ENCODE results near the gene ZFYVE28. TPM values are rescaled to one million over a fixed set of nuclear protein-coding genes. Genes with fewer than 3 reads are reported as not detected.

ZFYVE28 gene
- total and polyA plus RNA-seq, 2 donors (not counting 1 experiment from before 2014, with no cell fraction given), result 5.8 to 12.1 TPM

DNA sequence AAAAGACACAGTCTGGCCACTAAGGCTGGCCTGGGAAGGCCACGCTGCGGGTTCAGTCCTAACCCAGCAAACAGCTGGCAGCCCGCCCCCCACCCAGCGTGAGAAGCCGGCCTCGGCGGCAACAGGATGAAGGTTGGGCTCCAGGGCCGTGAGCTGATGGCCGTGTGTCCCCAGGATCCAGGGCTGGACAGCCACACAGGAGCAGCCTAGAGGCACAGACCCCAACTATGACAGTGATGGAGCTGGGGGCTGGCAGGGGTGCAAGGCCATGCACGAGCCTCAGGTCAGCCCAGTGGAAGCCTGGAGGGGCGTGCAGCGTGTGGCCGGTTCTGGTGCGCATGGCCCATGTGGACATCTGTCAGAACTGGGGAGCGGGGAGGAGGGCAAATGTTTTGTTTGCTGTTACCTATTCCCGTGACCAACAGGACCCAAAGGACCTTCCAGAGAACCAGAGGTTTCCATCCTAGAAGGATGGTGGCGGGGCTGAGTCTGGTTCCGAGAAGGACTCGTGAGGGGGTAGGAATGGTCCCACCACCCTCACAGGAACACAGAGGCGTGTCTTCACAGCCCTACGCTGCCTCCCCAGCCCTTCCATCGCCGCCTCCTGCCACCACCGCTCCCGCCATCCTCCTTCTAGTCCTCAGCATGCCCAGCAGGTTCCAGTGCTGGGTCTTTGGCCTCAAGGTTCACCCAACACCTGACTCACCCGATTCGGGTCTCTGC is 46.5 kb downstream of the ZFYVE28 start:
- ATAC-seq (ENCODE audit: low read depth) (no peak), DNase-seq (no peak)
- no peak overlapping the region for H3K4me3 ChIP-seq (ENCODE audit: control extremely low read depth in 1 of 5, extremely low read depth in 1 of 5, insufficient read depth in 1 of 5, low read depth in 2 of 5, low read length in 4 of 5)
- H3K4me2 ChIP-seq (replicated peaks; ENCODE audit: low read depth, low read length, poor library complexity, severe bottlenecking), result no peak overlapping the region
- Mint-ChIP-seq H3K9me3 (ENCODE audit: insufficient read depth) (peaks cover 5% of the 10 kb centered on the region), H3K4me1 (no peaks in the 10 kb centered on the region), H3K27ac (no peak overlapping the region), H3K27me3 (peaks cover 6% of the 10 kb centered on the region), H3K4me3 (no peak overlapping the region)
- no peaks in the 10 kb centered on the region for H3K36me3 ChIP-seq (replicated peaks in 1 of 2; ENCODE audit: control extremely low read depth in 1 of 2, control insufficient read depth in 1 of 2, extremely low read depth in 1 of 2, insufficient read depth in 2 of 2, low read length in 1 of 2)
- H3K9me3 ChIP-seq (ENCODE audit: control extremely low read depth in 1 of 3, control insufficient read depth in 2 of 3, insufficient read depth in 1 of 3, low read length in 2 of 3), result peaks cover 0 to 26% (median 5%) of the 10 kb centered on the region in 3 donors
- WGBS (ENCODE audit: insufficient coverage), result 84% methylated on average over 24 of the region's 27 CpGs
- POLR2A ChIA-PET, result no interaction called here
- CTCF ChIA-PET, result no interaction called here
- H3K79me2 ChIP-seq (ENCODE audit: control insufficient read depth, insufficient read depth, low read length), result no peaks in the 10 kb centered on the region
- H3K4me1 ChIP-seq (ENCODE audit: control insufficient read depth in 2 of 2, insufficient read depth in 2 of 2, low read length in 2 of 2), result no peaks in the 10 kb centered on the region
- TF ChIP-seq, protein P1, sequence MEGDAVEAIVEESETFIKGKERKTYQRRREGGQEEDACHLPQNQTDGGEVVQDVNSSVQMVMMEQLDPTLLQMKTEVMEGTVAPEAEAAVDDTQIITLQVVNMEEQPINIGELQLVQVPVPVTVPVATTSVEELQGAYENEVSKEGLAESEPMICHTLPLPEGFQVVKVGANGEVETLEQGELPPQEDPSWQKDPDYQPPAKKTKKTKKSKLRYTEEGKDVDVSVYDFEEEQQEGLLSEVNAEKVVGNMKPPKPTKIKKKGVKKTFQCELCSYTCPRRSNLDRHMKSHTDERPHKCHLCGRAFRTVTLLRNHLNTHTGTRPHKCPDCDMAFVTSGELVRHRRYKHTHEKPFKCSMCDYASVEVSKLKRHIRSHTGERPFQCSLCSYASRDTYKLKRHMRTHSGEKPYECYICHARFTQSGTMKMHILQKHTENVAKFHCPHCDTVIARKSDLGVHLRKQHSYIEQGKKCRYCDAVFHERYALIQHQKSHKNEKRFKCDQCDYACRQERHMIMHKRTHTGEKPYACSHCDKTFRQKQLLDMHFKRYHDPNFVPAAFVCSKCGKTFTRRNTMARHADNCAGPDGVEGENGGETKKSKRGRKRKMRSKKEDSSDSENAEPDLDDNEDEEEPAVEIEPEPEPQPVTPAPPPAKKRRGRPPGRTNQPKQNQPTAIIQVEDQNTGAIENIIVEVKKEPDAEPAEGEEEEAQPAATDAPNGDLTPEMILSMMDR (IDR thresholded peaks at IDR 0.05), result no peak
- no peak for TF ChIP-seq EZH2 (IDR thresholded peaks at IDR 0.05; ENCODE audit: borderline replicate concordance, insufficient read depth, low read depth, low read length, poor library complexity, severe bottlenecking)
- intact Hi-C loops (cut with micrococcal nuclease), result no loop called here
- no peaks in the 10 kb centered on the region for H3K27me3 ChIP-seq (replicated peaks in 1 of 4; ENCODE audit: control extremely low read depth in 1 of 4, control insufficient read depth in 3 of 4, insufficient read depth in 4 of 4, low read length in 3 of 4)
- no peaks in the 10 kb centered on the region for H4K20me1 ChIP-seq (ENCODE audit: control insufficient read depth, insufficient read depth, low read length, poor library complexity, severe bottlenecking)
- H3K27ac ChIP-seq (ENCODE audit: low read length in 2 of 2), result no peak overlapping the region
- H3K9ac ChIP-seq (ENCODE audit: low read length), result no peak overlapping the region
- no peak overlapping the region for H2AFZ ChIP-seq (ENCODE audit: insufficient read depth, low read depth, low read length, poor library complexity, severe bottlenecking)

DNA sequence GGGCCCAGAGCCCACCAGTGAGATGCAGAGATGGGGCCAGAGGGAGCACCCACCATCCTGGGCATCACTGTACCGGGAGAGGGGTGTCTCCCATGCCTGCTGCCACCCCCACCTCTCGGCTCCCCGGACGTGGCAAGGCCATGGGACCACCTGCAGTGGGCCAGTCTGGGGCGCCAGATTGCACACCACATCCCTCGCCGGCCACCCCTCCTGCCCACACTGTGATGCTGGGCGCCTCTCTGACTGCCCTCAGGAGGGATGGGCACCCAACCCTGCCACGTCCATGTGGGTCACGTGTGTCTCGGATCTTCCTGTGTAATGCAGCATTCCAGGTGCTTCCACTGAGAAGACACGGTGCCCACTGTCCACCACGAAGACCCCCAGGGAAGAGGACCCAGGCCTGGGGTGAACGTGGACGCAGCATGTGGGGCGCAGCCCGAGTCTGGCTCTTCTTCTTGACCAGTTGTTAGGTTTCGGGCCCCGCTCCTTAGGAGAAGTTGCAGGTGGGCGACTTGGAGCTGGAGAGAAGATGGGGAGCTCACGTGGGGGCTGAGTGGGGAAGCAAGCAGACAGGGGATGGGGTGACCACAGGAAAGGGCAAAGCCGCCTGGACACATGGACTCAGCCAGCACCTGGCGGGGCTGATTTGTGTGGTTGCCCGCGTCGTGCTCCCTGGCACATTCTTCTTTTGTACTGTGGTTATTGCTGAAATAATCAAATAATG is 47.7 kb downstream of the ZFYVE28 start:
- POLR2A ChIA-PET, result no interaction called here
- 86% methylated on average over 18 of the region's 26 CpGs for WGBS (ENCODE audit: insufficient coverage)

More for the DNA sequence above, 47.7 kb downstream of the ZFYVE28 start:
- Histone ChIP-seq H3K9ac (ENCODE audit: low read length) (no peak overlapping the region), H3K79me2 (ENCODE audit: control insufficient read depth, insufficient read depth, low read length) (no peaks in the 10 kb centered on the region), H3K27ac (ENCODE audit: low read length in 2 of 2) (no peak overlapping the region), H3K4me1 (ENCODE audit: control insufficient read depth in 2 of 2, insufficient read depth in 2 of 2, low read length in 2 of 2) (no peaks in the 10 kb centered on the region), H2AFZ (ENCODE audit: insufficient read depth, low read depth, low read length, poor library complexity, severe bottlenecking) (no peak overlapping the region), H3K4me3 (ENCODE audit: control extremely low read depth in 1 of 5, extremely low read depth in 1 of 5, insufficient read depth in 1 of 5, low read depth in 2 of 5, low read length in 4 of 5) (no peak overlapping the region), H4K20me1 (ENCODE audit: control insufficient read depth, insufficient read depth, low read length, poor library complexity, severe bottlenecking) (no peaks in the 10 kb centered on the region), H3K27me3 (replicated peaks in 1 of 4; ENCODE audit: control extremely low read depth in 1 of 4, control insufficient read depth in 3 of 4, insufficient read depth in 4 of 4, low read length in 3 of 4) (no peaks in the 10 kb centered on the region), H3K36me3 (replicated peaks in 1 of 2; ENCODE audit: control extremely low read depth in 1 of 2, control insufficient read depth in 1 of 2, extremely low read depth in 1 of 2, insufficient read depth in 2 of 2, low read length in 1 of 2) (no peaks in the 10 kb centered on the region), H3K9me3 (ENCODE audit: control extremely low read depth in 1 of 3, control insufficient read depth in 2 of 3, insufficient read depth in 1 of 3, low read length in 2 of 3) (peaks cover 0 to 26% (median 5%) of the 10 kb centered on the region in 3 donors), H3K4me2 (replicated peaks; ENCODE audit: low read depth, low read length, poor library complexity, severe bottlenecking) (no peak overlapping the region)
- no peak overlapping the region for H3K27ac Mint-ChIP-seq
- intact Hi-C loops (cut with micrococcal nuclease), result no loop called here
- no peak for ATAC-seq (ENCODE audit: low read depth)
- H3K9me3 Mint-ChIP-seq (ENCODE audit: insufficient read depth), result peaks cover 5% of the 10 kb centered on the region
- peaks cover 6% of the 10 kb centered on the region for H3K27me3 Mint-ChIP-seq
- CTCF ChIA-PET, result no interaction called here
- H3K4me3 Mint-ChIP-seq, result no peak overlapping the region
- DNase-seq, result no peak
- TF ChIP-seq, protein P1 (IDR thresholded peaks at IDR 0.05), result no peak
- no peak for TF ChIP-seq EZH2 (IDR thresholded peaks at IDR 0.05; ENCODE audit: borderline replicate concordance, insufficient read depth, low read depth, low read length, poor library complexity, severe bottlenecking)
- no peaks in the 10 kb centered on the region for H3K4me1 Mint-ChIP-seq

All from B cell (primary cell).